ENCODE results near the gene STAP2. TPM values are rescaled to one million over a fixed set of nuclear protein-coding genes. Genes with fewer than 3 reads are reported as not detected.

Gene STAP2, protein sequence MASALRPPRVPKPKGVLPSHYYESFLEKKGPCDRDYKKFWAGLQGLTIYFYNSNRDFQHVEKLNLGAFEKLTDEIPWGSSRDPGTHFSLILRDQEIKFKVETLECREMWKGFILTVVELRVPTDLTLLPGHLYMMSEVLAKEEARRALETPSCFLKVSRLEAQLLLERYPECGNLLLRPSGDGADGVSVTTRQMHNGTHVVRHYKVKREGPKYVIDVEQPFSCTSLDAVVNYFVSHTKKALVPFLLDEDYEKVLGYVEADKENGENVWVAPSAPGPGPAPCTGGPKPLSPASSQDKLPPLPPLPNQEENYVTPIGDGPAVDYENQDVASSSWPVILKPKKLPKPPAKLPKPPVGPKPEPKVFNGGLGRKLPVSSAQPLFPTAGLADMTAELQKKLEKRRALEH
- 10 to 100 TPM; 21.0 to 33.6 (median 28.5) TPM for polyA plus RNA-seq (ENCODE audit: insufficient read length in 4 of 4)

DNA sequence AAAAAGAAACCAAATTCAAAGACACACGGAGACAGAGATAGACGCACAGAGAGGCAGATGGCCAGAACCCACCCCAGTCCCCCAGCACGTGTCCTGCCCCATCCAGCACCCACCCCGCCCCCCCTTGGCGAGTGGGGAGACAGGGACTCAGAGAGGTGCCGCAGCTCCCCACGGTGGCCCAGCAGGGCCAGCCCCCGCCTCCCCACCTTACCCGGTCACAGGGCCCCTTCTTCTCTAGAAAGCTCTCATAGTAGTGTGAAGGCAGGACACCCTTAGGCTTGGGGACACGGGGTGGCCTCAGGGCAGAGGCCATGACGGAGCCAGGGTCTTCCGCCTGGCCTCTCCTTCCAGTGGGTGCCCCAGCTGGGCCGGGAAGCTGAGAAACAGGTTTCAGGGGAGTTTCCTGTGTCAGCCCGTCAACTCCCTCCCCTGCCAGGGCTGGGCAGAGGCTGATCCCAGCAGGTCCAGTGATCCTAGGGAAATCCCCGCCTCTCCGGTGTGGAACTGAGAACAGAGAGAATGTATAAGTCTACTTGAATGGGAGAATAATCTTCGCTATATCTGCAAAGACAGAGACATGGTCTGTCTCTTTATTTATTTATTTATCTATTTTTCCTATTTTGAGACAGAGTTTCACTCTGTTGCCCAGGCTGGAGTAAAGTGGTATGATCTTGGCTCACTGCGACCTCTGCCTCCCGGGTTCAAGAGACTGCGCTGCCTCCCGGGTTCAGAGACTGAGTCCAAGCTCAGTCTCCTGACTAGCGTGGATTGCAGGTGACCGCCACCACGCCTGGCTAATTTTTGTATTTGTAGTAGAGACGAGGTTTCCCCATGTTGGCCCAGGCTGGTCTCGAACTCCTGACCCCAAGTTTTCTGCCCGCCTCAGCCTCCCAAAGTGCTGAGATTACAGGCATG, at the start of gene STAP2:
TSS of gene STAP2 (minus strand) at position 387 of the 915 bp plus-strand sequence. CDS start at position 313, 74 bp downstream.
- DNase-seq (ENCODE audit: low read depth in 4 of 4, low spot score in 2 of 4): no peak

DNA sequence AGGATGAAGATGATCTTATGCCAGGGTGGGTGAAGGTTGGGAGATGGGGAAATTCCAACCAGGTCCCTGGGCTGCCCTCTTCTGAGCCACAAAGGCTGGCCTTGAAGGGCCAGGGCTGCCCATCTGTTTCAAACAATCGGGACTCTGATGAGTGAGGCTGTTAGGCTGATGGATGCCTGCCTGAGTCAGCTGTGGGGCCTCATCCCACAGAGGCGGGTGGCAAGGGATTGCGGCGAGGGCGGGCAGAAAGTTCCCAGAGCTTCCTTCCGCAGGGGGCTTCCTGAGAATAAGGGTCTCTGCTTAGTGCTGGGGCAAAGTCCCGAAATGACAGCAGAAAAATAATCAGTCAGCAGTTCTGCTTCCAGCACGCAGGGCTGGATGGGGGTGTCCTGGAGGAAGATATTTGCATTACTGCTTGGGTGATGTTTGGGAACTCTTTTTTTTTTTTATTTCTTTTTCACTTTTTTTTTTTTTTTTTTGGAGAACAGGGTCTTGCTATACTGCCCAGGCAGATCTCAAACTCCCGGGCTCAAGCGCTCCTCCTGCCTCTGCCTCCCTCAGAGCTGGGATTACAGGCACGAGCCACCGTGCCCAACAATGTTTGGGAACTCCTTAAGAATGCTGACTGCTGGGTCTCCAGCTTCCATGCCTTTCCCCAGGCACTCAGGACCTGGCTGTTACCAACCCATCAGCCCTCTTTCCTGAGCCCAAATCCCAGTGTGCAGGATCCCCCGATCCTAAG, 47.6 kb upstream of the STAP2 start:
- no peak for DNase-seq (ENCODE audit: low read depth in 4 of 4, low spot score in 2 of 4)

GRCh38 chr19:4385291-4386040, 46.8 kb upstream of the STAP2 start:
- DNase-seq (ENCODE audit: low read depth in 4 of 4, low spot score in 2 of 4): no peak

GRCh38 chr19:4380254-4380727, 41.7 kb upstream of the STAP2 start:
- no peak for DNase-seq (ENCODE audit: low read depth in 4 of 4, low spot score in 2 of 4)

- no peak for DNase-seq (ENCODE audit: low read depth in 4 of 4, low spot score in 2 of 4)
Observed at GRCh38 chr19:4379383-4380253, 41.0 kb upstream of the STAP2 start.

DNA sequence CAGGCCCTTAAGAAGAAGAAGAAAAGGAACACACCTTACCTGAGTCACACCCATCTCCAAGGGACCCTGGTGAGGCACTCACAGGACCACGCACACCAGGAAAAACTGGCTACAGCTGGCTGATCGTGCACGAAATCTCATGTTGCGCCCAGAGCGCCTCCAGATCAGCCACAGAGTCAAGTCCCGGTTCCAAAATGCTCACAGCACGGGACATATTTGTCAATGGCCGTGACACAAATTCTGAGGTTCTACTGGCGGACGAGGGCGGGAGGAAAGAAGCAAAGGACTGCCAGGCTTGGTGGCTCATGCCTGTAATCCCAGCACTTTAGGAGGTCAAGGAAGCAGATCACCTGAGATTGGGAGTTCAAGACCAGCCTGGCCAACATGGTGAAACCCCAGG, 40.3 kb upstream of the STAP2 start:
- DNase-seq (ENCODE audit: low read depth in 4 of 4, low spot score in 2 of 4): no peak

DNA sequence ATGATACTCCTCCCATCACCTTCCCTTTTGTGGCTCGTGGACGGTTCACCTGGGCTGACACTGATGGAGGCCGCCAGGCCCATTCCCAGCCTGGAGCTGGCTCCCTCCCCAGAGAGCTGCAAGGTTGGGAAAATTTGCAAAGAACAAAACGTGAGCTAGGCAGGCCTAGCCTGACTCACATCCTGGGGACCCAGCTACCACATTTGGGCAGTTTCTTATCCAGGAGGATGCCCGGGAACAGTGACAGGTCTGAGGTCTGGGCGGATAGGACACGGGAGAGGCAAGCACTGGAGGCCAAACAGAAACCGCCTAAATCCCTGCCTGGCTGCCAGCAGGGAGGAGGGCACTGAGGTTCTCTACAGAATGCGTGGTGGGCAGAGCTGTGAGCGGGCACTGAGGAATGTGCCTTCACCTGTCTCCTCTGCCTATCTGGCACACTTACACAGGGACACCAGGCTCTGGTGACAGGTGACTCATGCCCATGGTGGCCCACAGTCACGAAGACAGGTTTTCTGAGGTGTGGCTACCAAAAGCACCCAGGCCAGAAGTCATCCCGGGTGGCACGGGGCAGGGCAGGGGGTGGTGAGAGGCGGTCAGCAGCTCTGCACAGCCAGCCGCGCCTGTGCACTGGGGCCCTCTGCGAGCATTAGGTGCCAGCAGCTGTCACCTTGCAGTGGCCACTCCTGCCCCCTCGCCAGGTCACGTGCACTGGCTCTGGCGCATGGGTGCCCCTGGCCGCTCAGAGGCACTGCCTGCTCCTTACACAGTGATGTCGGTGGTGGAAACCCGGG, 38.6 kb upstream of the STAP2 start:
- no peak for DNase-seq (ENCODE audit: low read depth in 4 of 4, low spot score in 2 of 4)

GRCh38 chr19:4376671-4376990, 38.0 kb upstream of the STAP2 start:
- DNase-seq (ENCODE audit: low read depth in 4 of 4, low spot score in 2 of 4): no peak

- no peak for DNase-seq (ENCODE audit: low read depth in 4 of 4, low spot score in 2 of 4)
Observed at GRCh38 chr19:4376028-4376670, 37.5 kb upstream of the STAP2 start.

GRCh38 chr19:4375164-4376027, 36.8 kb upstream of the STAP2 start:
- DNase-seq (ENCODE audit: low read depth in 4 of 4, low spot score in 2 of 4): no peak

DNA sequence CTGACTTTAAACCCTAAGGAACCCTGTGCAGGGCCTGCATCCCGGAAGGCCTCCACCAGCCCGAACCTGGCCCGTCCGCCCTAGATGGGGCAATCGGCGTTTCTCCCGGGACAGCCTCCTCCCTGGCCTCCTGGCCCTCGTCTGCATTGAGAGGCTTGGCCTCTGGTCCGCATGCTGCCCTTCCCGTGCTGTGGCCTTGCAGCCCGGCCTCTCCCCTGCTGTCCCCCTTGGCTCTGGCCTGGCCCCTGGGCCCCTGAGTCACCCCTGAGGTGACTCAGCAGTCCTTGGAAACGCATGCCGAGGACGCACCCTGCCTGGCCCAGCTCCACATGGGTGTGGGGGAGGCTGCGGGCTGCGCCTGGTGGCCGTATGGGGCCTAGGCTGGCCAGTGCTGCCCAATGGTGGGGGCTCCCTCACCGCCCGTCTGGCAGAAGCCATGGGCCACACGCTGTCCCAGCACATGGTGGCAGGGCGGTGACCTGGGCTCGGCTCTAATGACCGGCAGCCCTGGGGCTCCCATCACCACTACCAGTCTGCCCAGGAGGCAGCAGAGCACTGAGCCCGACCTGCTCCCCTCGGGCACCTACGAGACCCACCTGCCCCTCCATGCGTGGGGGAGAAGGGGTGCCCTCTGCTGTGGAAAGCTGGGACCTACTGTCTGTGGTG, 36.0 kb upstream of the STAP2 start:
- no peak for DNase-seq (ENCODE audit: low read depth in 4 of 4, low spot score in 2 of 4)

DNA sequence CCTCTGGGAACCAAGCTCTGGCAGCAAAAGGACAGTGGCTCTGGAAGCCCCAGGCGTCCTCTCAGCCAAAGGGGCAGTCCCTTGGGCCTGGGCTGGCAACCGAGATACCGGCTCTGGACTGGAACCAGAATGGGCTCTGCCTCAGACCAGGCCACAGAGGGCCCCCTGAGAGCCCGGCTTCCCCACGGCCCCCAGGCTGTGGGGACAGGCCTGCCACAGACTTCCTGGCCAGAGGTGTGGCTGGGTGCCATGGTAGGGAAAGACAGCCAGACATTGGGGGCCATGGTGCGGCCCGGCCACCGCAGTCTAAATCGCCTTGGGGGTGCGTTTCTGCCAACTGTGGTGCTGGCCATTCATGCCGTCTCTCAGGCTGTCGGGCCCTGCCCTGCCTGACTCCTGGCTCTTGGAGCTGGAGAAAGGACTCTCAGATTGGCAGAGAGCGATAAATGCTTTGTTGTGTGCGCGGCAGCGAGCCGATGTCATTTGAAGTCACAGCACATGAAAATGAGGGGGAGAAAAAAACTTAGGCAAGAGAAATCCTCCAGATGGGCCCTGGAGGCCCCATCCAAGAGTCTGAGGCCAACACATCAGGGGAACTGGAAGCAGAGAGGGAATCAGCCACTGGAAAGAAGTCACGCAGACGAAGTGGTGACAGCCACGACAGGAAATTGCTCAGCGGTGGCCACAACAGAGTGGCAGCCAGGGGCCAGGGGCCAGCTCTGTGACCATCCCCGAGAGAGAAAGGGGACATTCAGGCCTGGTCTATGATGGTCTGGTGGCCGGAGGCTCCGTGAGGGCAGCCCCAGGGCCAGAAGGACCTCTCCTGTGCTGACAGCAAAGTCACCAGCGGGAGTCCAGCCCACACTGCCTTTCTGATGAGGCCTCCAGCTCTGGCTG, 35.2 kb upstream of the STAP2 start:
- DNase-seq (ENCODE audit: low read depth in 4 of 4, low spot score in 2 of 4): no peak

DNA sequence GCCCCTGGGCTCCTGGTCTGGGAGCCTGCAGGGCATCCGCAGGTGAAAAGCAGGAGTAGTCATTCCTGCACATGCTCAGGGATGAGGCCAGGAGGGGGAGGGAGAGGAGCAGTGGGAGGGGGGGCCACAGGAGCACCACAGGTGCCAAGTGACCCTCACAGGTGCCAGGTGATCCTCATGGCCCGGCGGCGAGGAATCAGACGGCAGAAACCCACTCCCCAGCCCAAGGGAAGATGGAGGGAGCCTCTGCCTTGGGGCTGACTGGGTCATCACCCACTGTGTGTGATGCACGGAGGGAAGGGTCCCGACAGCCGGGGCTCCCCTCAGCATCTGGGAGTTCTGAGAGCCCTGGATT, 34.4 kb upstream of the STAP2 start:
- no peak for DNase-seq (ENCODE audit: low read depth in 4 of 4, low spot score in 2 of 4)

GRCh38 chr19:4372165-4373012, 33.8 kb upstream of the STAP2 start:
- DNase-seq (ENCODE audit: low read depth in 4 of 4, low spot score in 2 of 4): no peak

All from left renal cortex interstitium (tissue), 4 donors.